CD4-positive, alpha-beta T cell treated with Interleukin-17A for 4 hours (primary cell): ENCODE results near the gene FAM186B.
"Not testable (repeated sequence)": the region's sequence is repeated elsewhere in the genome, so short reads cannot be mapped to it uniquely, and the experiment has no call there.

Experiments
- DNase-seq: peaks from one replicate; pipeline ENCODE4 v3.0.0-alpha.2; 2020; ENCODE audit warnings: mixed read lengths

FAM186B gene

DNA sequence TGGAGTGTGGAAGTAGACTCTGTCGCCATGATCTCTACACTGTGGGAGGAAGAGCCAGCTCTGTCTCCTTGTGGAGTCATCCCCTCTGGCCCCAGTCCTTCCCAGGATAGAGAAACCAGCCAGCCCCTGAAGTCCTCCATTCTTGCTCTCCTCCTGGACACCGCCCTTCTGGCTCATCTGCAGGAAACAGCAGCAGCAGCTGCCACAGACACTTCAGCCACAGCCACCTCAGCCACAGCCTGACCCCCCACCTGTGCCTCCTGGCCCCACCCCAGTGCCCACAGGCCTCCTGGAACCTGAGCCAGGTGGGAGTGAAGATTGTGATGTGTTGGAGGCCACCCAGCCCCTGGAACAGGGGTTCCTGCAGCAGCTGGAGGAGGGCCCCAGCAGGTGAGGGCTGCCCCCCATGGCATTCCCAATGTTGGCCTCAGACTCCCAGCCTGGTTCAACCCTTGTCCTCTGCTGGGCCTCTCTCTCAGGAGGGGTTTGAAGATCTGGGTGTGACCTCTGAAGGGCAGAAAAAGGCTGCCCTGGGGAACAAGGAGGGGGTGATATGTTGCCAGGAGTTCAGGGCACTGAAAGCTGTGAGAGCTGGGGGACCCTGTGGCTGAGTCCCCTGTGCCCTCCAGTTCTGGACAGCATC is 28.4 kb upstream of the FAM186B start:
- no peak for DNase-seq

DNA sequence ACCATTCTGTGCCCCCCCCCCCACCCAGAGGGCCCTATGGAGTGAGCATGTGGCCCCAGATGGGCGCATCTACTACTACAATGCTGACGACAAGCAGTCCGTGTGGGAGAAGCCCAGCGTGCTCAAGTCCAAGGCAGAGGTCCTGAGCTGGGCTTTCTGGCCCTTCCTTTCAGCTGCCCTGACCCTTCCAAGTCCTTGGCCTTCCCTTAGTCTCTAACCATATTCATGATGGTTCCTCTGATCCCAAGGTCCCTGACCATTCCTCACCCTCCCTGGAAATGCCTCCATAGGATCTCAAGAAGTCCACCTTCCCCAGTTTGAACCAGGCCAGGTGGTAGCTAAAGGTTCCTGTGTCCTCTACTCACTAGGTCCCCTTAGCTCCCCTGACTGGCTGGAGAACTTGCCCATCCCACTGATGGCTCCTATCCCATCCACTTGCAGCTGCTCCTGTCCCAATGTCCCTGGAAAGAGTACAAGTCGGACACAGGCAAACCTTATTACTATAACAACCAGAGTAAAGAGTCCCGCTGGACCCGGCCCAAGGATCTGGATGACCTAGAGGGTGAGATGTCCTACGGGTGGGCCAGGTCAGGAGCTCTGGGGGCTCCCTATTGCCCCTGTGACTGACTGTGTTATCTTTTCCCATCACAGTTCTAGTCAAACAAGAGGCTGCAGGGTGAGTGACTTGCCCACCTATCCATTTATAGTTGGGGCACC is 27.7 kb upstream of the FAM186B start:
- DNase-seq: no peak

DNA sequence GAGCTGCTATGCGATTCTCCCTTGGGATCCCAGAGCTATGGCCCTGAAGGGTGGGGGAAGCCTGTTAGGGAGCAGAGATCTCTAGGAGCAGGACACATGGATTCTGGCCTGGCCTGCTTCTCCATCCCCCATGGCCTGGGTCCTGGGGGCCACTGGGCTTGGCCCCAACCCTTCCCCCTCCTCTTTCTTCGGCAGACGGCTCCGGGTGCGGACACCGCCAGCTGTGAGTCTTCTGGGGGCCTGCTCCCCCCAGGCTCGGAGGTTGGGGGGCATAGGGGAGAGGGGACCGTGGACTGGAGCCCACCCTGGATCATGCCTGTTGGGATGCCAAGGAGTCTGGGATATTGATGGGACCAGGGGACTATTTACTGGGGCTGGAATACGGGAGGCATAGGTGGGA is 27.0 kb upstream of the FAM186B start:
- DNase-seq: no peak

DNA sequence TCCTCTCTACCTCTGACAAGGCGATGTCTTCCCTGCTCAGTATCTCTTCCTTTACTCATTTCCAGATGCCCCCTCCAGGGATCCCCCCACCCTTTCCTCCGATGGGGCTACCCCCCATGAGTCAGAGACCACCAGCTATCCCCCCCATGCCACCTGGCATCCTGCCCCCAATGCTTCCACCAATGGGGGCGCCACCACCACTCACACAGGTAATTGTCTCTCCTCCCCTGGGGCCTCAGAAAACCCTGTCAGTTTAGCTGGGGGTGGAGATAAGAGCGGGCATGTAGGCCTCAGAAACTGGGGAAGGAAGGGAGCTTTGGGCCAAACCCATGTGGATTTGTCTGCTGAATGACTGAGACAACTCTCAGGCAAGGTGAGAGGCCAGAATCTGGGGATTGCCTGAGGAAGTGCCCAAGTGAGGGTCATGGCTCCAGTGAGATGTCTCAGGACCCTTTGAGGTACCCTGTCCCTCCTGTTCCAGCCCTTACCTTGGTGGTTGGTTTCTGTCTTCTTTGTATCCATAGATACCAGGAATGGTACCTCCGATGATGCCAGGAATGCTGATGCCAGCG is 26.0 kb upstream of the FAM186B start:
- no peak for DNase-seq

DNA sequence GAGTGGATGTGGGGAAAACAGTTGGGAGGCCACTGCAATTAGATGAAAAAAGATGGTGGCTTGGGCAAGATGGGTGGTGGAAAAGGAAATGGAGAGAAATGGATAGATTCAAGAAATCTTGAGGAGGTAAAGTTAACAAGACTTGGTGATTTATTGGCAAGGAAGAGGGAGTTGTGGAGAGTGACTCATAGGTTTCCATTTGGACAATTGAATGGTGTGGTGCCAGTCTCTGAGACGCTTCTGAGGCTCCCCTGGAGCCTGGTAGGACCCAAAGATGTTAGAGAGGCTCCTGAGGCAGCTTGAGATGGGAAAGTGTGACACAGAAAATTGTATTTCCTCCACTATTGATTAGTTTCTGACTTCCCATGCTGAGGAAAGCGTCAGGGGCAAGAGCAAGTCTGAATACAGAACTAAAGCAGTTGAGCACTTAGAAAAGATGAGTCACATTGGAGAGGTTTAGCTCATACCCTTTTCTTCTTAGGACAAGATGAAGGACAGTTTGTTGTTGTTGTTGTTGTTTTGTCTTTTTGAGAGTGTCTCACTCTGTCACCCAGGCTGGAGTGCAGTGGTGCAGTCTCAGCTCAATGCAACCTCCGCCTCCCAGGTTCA is 22.4 kb upstream of the FAM186B start:
- no peak for DNase-seq

DNA sequence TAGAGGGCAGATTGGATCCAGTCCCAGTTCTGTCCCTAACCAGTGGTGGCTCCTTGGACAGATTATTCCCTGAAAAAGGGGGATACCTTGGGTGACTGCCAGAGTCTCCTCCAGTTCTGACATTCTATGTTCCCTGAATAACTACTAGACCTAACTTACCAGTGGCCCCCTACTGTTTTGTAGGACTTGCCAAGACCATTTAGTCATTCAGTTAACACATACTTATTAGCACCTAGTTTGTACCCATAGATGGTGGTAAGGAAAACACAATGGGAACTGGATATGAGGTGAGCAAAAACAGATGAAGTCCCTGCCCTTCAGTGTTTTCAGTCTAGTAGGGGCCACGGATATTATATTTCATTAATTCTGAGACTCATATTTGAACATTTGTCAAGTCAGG is 21.4 kb upstream of the FAM186B start:
- DNase-seq: no peak

DNA sequence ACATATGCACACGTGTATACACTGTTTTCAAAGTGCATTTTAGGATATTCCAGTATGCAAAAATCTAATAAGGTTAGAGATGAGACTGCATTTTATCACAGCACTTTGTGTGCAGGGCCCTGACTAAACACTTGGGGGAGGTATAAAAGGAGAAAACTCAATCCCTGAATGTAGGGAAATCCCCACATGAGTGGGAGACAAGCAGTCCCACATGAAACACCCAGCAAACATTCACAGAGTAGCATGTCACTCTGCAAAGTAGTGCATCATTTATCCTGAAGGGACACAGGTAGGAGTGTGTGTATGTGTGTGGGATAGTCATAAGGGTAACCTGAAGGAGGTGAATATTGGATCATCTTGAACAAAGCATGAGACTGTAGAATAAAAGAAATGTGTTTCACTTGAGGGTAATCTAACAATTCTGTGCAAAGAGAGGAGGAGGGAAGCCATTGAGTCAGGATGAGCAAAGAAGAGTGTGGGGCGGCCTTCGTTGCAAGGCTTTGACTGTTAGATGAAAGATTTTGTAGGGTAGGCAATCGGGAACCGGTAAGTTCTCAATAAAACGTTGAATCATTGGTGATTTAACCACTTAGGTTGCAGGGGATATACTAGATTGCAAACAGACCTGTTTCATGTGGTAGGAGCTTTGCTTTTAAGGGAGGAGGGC is 20.9 kb upstream of the FAM186B start:
- DNase-seq: no peak

DNA sequence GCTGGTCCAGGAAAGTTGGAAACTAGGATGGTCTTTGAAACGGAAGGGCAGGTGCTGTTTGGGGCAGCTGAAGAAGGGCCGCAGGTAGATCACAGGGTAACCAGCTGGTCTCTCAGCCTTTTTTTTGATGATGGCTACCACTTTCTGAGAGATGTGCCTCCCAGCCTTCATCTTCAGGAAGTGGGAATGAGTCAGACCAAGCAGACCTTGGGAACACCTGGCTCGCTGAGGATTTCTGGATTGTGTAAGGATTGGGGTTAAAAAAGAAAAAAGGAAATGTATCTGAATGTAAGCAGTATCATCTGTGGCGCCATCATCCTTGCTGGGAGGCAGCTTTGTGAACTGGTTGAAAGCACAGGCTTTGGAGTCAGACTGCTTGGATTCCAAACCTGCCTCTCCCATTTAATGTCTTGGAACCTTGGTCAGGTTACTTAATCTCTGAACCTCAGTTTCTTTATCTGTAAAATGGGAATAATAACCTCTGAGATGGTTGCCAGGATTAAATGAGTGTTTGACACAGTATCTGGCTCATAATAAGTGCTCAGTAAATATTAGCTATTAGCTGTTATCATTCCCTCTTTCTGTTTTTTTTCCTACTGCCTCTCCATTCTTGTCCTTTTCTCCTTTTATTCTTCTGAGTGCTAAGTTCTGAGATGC is 19.6 kb upstream of the FAM186B start:
- no peak for DNase-seq

DNA sequence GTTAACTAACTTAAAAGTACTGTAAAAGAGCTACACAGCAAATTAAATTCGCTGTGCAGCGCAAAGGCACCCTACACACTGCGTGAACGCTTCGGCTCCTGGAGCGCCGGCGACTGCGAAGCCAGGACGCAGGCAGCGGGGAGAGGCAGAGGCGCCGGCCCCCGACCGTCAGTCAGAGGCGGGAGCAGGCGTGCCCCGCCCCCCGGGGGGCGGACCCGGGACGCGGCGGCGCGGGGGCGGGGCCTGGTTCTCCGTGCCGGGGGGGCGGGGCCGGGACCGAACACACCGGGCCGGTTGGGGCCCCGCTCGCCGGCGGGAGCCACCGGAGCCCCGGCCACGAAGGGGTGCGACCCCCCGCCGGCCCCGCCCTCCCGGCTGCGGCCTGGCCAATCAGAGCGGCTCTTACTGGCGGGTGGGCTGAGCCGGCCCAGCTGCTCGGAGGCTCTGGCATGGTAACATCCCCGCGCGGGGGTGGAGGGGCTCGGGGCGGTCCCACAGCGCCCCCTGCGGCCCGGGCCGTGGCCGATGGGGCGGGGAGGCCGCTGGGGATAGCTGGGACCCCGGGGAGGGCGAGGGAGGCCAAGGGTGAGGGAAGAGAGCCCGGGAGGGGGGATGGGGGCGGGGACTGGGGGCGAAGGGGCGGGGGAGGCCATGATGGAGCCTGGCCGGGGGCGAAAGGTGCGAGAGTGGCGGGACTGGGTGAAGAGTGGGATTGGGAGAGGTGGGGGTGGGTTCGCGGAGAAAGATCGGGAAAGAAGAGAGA is 17.9 kb upstream of the FAM186B start, which contains the start of gene PRPF40B:
TSS of gene PRPF40B (plus strand) at position 420 of the 763 bp plus-strand sequence. CDS start at position 450, 30 bp downstream.
- DNase-seq: peak; percentile 88

DNA sequence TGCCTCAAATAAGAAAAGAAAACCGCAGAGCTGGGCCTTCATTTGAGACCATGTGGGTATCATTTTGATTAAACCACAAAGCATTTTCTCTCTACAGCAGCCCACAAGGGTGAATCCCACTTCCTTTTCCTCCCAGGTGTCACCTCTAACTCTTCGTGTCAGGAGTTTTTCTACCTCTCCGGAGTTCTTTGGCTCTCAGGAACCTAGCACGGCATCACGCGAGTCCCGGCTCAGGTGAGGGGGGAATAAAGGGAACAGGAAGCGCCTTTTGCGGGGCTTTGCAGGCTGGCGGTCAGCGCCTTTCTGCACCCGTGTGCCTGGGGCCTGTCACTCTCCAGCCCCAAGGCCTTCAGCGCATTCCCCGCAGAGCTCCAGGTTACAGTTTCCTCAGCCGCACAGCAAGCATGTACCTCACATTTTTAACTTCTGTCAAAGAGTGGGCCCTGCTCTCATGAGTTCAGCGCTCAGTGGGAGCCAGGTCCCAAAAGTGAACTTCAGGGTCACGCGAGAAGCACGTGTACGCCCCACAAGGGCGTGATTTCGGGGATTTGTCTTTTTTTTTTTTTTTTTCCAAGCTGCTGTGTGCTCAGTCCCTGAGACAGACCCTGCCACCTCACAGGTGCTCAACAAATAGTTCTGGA is 17.2 kb upstream of the FAM186B start:
- peak; percentile 59 for DNase-seq

DNA sequence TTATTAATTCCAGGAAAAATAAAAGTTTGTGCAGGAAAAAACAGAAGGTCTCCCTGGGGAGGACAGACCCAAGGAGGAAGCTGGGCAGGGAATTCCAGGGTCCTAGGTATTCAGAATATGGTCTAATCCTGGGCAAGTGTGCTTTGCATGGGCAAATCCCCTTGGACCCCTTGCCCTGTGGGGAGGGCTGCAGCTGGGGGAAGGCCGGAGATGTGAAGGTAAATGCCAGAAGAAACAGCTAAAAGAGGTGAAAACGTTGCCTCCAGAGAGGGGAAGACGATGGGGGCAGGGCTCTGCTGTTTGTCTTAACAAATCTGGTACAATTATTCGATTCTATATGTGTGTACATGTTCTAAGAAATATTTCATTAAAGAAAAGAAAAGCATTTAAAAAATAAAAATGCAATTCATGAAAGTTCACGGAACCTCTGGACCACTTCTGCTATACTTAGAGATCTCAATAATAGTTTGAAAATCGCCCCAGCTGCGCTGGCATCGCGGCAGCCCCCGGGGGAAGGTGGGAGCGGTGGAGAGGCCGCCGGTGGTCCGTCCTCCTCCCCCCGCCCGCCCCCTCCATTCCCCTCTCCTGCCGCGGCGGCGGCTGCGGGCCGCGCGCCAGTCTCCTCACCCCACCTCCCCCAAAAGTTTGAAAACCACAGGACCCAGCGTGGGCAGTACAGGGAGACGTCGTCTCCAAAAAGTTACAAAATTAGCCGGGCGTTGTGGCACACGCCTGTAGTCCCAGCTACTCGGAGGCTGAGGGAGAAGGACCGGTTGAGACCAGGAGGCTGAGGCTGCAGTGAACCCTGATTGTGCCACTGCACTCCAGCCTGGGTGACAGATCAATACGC is 16.4 kb upstream of the FAM186B start:
- no peak for DNase-seq

DNA sequence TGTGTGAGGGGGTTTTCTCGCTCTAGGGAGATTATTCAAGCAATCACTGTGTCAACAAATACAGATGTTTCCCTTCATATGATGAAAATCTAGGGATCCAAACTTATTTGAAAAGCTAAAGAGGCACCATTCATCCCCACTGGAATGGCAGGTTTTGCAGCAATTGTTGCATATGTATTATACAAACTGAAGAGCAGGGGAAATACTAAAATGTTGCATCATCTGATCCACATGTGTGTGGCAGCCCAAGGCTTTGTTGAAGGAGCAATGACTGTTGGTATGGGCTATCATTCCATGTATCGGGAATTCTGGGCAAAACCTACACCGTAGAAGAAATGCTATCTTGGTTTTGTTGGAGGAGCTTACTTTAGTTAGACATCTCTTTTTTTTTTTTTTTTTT is 13.8 kb upstream of the FAM186B start:
- no peak for DNase-seq

DNA sequence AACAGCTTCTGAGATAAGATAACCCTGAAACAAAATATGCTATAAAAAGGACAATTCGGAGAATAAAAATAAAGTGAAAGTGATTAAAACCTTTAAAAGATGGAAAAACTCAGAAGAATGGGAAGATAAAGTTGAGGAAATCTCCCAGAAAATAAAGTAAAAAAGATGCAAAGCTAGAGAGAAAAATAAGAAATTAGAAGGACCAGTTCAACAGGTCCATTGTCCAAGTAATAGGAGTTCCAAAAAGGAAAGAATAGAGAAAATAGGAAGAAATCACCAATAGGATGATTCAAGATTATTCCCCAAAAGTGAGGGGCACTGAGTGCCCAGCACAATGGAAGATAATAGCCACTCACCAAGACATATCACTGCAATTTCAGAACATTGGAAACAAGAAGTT is 13.1 kb upstream of the FAM186B start:
- DNase-seq: no peak

DNA sequence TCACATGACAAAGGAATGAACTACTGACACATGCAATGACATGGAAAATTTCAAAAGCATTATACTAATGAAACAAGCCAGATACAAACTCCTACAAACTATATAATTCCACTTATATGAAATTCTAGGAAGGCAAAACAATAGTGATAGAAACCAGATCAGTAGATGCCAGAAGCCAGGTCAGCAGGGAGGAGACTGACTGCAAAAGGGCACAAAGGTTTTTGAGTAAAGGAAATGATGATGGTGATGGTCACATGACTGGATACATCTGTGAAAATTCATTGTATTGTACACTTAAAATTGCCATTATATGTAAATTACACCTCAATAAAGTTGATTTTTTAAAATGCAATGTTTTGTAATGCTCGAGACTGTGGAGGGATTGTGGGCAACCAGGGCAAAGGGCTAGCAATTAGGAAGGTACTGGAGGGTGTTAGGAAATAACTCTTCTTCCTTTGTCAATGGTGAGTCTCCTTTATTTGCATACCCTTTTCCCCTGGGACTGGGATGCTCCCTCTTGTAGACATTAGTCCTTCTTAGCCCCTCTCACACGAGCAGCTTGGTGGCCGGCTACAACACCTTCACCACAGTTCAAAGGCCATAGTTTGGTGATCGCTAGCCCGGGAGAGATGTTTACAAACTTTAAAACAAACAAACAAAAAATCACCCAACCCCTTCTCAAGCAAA is 11.2 kb upstream of the FAM186B start:
- DNase-seq: no peak

DNA sequence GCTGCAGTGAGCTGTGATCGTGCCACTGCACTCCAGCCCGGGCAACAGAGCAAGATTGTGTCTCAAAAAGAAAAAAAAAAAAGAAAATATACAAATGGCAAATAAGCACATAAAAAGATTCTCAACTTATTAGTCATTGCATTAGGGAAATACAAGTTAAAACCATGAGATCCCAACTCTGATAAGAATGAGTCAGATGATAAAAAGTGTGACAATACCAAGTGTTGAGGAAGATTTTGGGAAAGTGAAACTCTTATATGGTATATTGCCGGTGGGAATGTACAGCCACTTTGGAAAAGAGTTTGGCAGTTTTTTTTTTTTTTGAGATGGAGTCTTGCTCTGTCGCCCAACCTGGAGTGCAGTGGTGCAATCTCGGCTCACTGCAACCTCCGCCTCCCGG is 10.3 kb upstream of the FAM186B start:
- no peak for DNase-seq

DNA sequence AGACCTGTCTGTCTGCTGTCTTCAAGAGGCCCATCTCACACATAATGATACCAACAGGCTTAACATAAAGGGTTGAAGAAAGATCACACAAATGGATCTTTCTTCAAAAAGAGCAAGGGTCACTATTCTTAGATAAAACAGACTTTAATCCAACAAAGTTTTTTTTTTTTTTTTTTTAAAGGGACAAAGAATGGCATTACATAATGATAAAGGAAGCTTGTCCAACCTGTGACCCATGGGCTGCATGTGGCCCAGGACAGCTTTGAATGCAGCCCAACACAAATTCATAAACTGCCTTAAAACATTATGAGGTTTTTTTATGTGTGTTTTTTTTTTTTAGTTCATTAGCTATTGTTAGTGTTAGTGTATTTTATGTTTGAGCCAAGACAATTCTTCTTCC is 6.8 kb upstream of the FAM186B start:
- no peak for DNase-seq

DNA sequence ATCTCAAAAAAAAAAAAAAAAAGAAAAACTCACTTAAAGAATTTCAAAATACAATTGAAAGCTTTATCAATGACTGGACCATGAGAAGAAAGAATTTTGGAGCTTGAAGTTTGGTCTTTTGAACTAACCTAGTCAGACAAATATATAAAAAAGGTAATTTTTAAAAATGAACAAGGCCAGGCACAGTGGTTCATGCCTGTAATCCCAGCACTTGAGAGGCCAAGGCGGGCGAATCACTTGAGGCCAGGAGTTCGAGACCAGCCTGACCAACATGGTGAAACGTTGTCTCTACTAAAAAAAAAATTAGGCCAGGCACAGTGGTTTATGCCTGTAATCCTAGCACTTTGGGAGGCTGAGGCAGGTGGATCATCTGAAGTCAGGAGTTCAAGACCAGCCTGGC is 5.3 kb upstream of the FAM186B start:
- DNase-seq: not testable (repeated sequence)

DNA sequence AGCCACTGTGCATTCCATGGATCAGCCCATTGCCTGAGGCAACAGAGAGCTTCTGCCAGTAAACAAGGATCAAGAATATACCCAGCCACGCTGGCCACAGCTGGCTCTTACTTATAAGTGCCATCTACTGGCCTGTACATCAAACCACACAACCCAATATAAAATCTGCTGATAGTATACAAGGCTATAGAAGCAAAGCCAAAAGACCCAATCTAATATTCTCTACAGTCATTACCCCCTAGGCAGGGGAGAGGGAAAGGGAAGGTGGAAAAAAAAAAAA is 4.4 kb upstream of the FAM186B start:
- DNase-seq: no peak

DNA sequence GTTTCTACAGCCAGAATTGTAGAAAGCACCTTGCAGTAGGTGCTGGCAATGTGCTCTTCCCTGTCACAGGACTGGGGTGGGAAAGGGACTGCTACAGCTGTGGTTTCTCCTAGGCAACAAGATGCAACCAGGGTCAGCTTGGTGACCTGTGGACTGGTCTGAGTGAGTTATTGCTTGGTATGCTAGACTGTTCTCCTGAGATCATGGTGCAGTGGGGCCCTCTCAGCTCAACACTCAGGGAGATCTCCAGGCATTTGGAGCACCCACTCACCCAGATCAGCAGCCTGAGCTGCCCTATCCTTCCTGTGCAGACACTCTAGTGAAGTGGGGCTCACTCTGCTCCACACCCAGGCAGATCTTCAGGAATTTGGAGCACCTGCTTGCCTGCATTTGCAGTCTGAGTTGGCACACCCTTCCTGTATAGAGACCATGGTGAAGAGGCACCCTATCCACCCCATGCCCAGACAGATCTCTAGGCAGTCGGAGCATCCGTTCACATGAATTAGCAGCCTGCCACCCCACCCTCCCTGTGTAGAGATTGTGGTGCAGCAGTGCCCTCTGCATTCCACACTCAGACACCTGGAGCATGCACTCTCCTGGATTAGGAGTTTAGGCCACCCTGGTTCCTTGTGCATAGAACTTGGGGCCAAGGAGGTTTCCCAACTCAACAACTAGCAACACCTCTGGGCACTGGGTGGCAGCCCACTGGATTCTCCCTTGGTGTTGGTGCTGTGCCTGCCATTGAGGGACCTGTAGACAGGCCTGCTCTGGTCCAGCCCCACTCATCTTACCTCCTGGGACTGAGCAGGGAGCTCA is 3.8 kb upstream of the FAM186B start:
- no peak for DNase-seq
